GM12878 (cell line): ENCODE data around the gene IPPK. TPM values are rescaled to one million over a fixed set of nuclear protein-coding genes. Genes with fewer than 3 reads are reported as not detected.
A peak's percentile ranks its signal among the peaks of the same experiment; 100 is the strongest.

Source experiments
- ATAC-seq: fragments of 200-7000 bp; cut with Tn5 transposase; 3 replicates; pipeline ENCODE4 v1.9.1; 2020; ENCODE audit warnings: mild to moderate bottlenecking, moderate library complexity
- BruUV-seq: library from RNA; stranded (reverse); fragments of 400-500 nt; replicated peaks from 2 replicates; lab custom pipeline; 2021; lab: Mats Ljungman, UMichigan
- CTCF ChIA-PET: fragments of 300-600 bp; sonication (Branson Sonifier 250); formaldehyde crosslinking; extraction: SDS; loops from one replicate; lab custom pipeline; 2021; ENCODE audit warnings: inconsistent platforms; lab: Yijun Ruan, JAX
- POLR2A ChIA-PET: fragments of 350-600 bp; formaldehyde crosslinking; extraction: SDS; loops from one replicate; lab custom pipeline; 2021; ENCODE audit warnings: inconsistent platforms; lab: Charles Lee
- RAD21 ChIA-PET: fragments of 300-600 bp; sonication (Branson Sonifier 250); formaldehyde crosslinking; loops from one replicate; lab custom pipeline; 2023; ENCODE audit warnings: antibody characterized with exemption; ENCODE audit not compliant: unreplicated experiment; lab: Charles Lee
- SMC1A ChIA-PET: fragments of 300-600 bp; sonication (Branson Sonifier 250); formaldehyde crosslinking; loops from one replicate; lab custom pipeline; 2023; ENCODE audit not compliant: unreplicated experiment, uncharacterized antibody; lab: Charles Lee
- DNase-seq: peaks from one replicate; pipeline ENCODE4 v3.0.0-alpha.2; 2011; ENCODE audit warnings: low read depth, low spot score
- FAIRE-seq: peaks from 3 replicates; lab custom pipeline; 2011; peaks lifted over from hg19 to GRCh38; lab: Jason Lieb, UNC
- H2AFZ ChIP-seq: 2 replicates; pipeline ENCODE4 v1.6.0; 2011; ENCODE audit warnings: low read depth, low read length, control low read depth; ENCODE audit not compliant: control insufficient read depth
- H3K27ac ChIP-seq: 2 replicates; pipeline ENCODE4 v1.5.1; 2011; ENCODE audit warnings: control low read depth; ENCODE audit not compliant: control insufficient read depth, insufficient read depth
- H3K27me3 ChIP-seq, 2 experiments: replicated peaks in 1 of 2; 2 replicates each; pipeline versions ENCODE4 v1.6.0 to v1.6.1; 2011; ENCODE audit warnings: low read length in 1 of 2; ENCODE audit not compliant: control insufficient read depth in 2 of 2, insufficient read depth in 2 of 2
- H3K36me3 ChIP-seq, 2 experiments: 2 replicates each; pipeline ENCODE4 v1.5.1; 2011; ENCODE audit warnings: low read length in 1 of 2; ENCODE audit not compliant: control insufficient read depth in 2 of 2, insufficient read depth in 2 of 2
- H3K4me1 ChIP-seq: 2 replicates; pipeline ENCODE4 v1.6.1; 2011; ENCODE audit warnings: mild to moderate bottlenecking, low read length, moderate library complexity, mixed read lengths; ENCODE audit not compliant: control insufficient read depth, insufficient read depth
- H3K4me2 ChIP-seq: 2 replicates; pipeline ENCODE4 v1.6.0; 2011; ENCODE audit warnings: control low read depth; ENCODE audit not compliant: control insufficient read depth, insufficient read depth
- H3K4me3 ChIP-seq: fragments of 200-600 bp; sonication (generic); 2 replicates; pipeline ENCODE4 v1.5.1; 2016
- H3K79me2 ChIP-seq: 2 replicates; pipeline ENCODE4 v1.6.0; 2011; ENCODE audit warnings: low read length; ENCODE audit not compliant: control insufficient read depth, insufficient read depth
- H3K9ac ChIP-seq: 2 replicates; pipeline ENCODE4 v1.8.0; 2011; ENCODE audit warnings: low read length, control low read depth, mixed read lengths; ENCODE audit not compliant: control insufficient read depth, insufficient read depth
- H3K9me3 ChIP-seq: replicated peaks from 3 replicates; pipeline ENCODE4 v1.5.1; 2011; ENCODE audit warnings: mild to moderate bottlenecking, low read length; ENCODE audit not compliant: control insufficient read depth, insufficient read depth
- H4K20me1 ChIP-seq: 2 replicates; pipeline ENCODE4 v1.6.0; 2011; ENCODE audit not compliant: control insufficient read depth, insufficient read depth
- CTCF ChIP-seq, 3 experiments: IDR thresholded peaks in 2 of 3; conservative IDR thresholded peaks in 1 of 3; 2 replicates each; pipeline ENCODE4 v1.5.1; 2011; ENCODE audit warnings: low read depth in 3 of 3, low read length in 3 of 3, mild to moderate bottlenecking in 3 of 3, control low read depth in 2 of 3, moderate library complexity in 2 of 3, inconsistent platforms in 1 of 3, mixed read lengths in 1 of 3; ENCODE audit not compliant: control insufficient read depth in 2 of 3, insufficient read depth in 1 of 3; ENCODE audit errors: extremely low read depth in 1 of 3
- WGBS: methylation state at CpG from one replicate; pipeline ENCODE4 v1.1.6; 2016; ENCODE audit warnings: low lambda C conversion rate; ENCODE audit not compliant: insufficient replicate concordance, insufficient coverage; ENCODE audit errors: missing lambda C conversion rate; 5-methylcytosine and 5-hydroxymethylcytosine counted together
- in situ Hi-C: fragments of 300-500 bp; cut with MboI; formaldehyde crosslinking; loops from 9 replicates; pipeline ENCODE4 v1.14.3; 2018; ENCODE audit warnings: mixed read lengths
- intact Hi-C: fragments of 100-400 bp; cut with micrococcal nuclease; formaldehyde crosslinking; loops from one replicate; pipeline ENCODE4 v1.14.2; 2022; ENCODE audit not compliant: unreplicated experiment
- polyA plus RNA-seq, 11 experiments: library from polyadenylated mRNA; depleted of rRNA in 4 of 11; unstranded in 6 of 11; stranded (reverse) in 5 of 11; fragments of >200 nt; fragmentation: Nextera tagmentation in 4 of 11; fragmentation: Illumina TruSeq in 1 of 11; extraction: Ambion mirVana in 4 of 11; extraction: Trizol in 1 of 11; gene quantifications; 1 replicate in 1 of 11; 2 replicates in 10 of 11; pipeline versions ENCODE4 v1.2.1 to v1.2.3, GENCODE V29; 2011 to 2016; ENCODE audit warnings: inconsistent platforms in 2 of 11, missing spikeins in 2 of 11, low read depth in 1 of 11
- total RNA-seq, 4 experiments: library from RNA; depleted of rRNA in 3 of 4; stranded (reverse); fragments of >200 nt in 3 of 4; fragmentation: Illumina TruSeq in 1 of 4; extraction: Trizol in 1 of 4; gene quantifications; 2 replicates each; pipeline versions ENCODE4 v1.2.1 to v1.2.3, GENCODE V29; 2013 to 2021
- TF ChIP-seq, protein P1 (sequence below): fragments of 450-650 bp; IDR thresholded peaks from 2 replicates; pipeline ENCODE4 v1.6.1; 2017; ENCODE audit warnings: borderline replicate concordance

IPPK gene
- total and polyA plus RNA-seq, 10 of the 15 experiments (the other 5 are each of a cell fraction or from before 2014, with no cell fraction given): 2.1 to 22.1 (median 11.4) TPM

- Histone ChIP-seq H3K27me3 (no peaks in the 10 kb centered on the region), H4K20me1 (peaks cover 4% of the 10 kb centered on the region; the same call in 1 of the 2 replicates), H3K79me2 (peaks cover 5% of the 10 kb centered on the region), H3K27ac (no peak overlapping the region), H3K4me2 (no peak overlapping the region), H3K36me3 (peaks cover 8 to 26% of the 10 kb centered on the region in 2 experiments), H3K4me1 (no peaks in the 10 kb centered on the region; the same call in 1 of the 2 replicates), H3K4me3 (no peak overlapping the region), H2AFZ (no peak overlapping the region), H3K9me3 (no peaks in the 10 kb centered on the region), H3K9ac (no peak overlapping the region)
- ChIA-PET CTCF (interaction anchor here (0.7 kb wide), 1 partner anchor 56 kb away, joined by 5 read pairs; no protein-coding TSS in a partner anchor), POLR2A (no interaction called here), SMC1A (no interaction called here), RAD21 (no interaction called here)
- DNase-seq (no peak), ATAC-seq (peak; percentile 29; the same call in 1 of the 3 replicates), FAIRE-seq (no peak)
- BruUV-seq: no TSS peak
- over 99% methylated on average over 14 of the region's 17 CpGs for WGBS
- intact Hi-C loops: no loop called here
- TF ChIP-seq, protein P1, sequence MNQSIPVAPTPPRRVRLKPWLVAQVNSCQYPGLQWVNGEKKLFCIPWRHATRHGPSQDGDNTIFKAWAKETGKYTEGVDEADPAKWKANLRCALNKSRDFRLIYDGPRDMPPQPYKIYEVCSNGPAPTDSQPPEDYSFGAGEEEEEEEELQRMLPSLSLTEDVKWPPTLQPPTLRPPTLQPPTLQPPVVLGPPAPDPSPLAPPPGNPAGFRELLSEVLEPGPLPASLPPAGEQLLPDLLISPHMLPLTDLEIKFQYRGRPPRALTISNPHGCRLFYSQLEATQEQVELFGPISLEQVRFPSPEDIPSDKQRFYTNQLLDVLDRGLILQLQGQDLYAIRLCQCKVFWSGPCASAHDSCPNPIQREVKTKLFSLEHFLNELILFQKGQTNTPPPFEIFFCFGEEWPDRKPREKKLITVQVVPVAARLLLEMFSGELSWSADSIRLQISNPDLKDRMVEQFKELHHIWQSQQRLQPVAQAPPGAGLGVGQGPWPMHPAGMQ: no peak
- 0 out of 6 replicates have a peak, but pooled peaks of 1 of the 3 experiments have one; percentile 3 for TF ChIP-seq CTCF (IDR thresholded peaks at IDR 0.05 in 2 of 3, conservative IDR thresholded peaks at IDR 0.05 in 1 of 3; ENCODE audit: control insufficient read depth in 2 of 3, extremely low read depth in 1 of 3, insufficient read depth in 1 of 3, low read depth in 3 of 3, low read length in 3 of 3)
- in situ Hi-C loops: no loop called here
These were observed 12.4 kb downstream of the IPPK start for GRCh38 chr9:92657296-92658094.
